Uterus (tissue), 2 donors: Measurements from ENCODE around the gene ZNF45.

Experiments
- POLR2A ChIP-seq, 2 donors: fragments of 450-650 bp; IDR thresholded peaks; one replicate each; pipeline ENCODE4 v1.6.1; 2016; ENCODE audit warnings: antibody characterized with exemption in 2 of 2, mild to moderate bottlenecking in 1 of 2, moderate library complexity in 1 of 2
- TF ChIP-seq, protein P1 (sequence below), 4 experiments: fragments of 200-600 bp in 2 of 4; fragments of 450-650 bp in 2 of 4; sonication (generic) in 2 of 4; IDR thresholded peaks; one replicate each; pipeline ENCODE4 v1.5.1; 2016 to 2019; ENCODE audit warnings: antibody characterized with exemption in 4 of 4, mild to moderate bottlenecking in 2 of 4, moderate library complexity in 1 of 4

DNA sequence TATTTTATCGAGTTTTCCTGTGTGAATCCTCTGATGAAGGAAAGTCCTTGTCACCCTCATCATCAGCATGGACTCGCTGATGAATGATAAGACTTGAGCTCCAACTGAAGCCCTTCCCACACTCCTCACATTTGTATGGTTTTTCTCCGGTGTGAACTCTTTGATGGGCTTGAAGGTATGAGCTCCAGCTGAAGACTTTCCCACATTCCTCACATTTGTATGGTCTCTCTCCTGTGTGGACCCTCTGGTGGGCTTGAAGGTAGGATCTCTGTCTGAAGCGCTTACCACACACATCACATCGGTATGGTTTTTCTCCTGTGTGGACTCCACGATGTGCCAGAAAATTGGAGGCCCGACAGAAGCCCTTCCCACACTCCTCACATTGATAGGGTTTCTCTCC, 21.7 kb downstream of the ZNF45 start:
- TF ChIP-seq, protein P1, sequence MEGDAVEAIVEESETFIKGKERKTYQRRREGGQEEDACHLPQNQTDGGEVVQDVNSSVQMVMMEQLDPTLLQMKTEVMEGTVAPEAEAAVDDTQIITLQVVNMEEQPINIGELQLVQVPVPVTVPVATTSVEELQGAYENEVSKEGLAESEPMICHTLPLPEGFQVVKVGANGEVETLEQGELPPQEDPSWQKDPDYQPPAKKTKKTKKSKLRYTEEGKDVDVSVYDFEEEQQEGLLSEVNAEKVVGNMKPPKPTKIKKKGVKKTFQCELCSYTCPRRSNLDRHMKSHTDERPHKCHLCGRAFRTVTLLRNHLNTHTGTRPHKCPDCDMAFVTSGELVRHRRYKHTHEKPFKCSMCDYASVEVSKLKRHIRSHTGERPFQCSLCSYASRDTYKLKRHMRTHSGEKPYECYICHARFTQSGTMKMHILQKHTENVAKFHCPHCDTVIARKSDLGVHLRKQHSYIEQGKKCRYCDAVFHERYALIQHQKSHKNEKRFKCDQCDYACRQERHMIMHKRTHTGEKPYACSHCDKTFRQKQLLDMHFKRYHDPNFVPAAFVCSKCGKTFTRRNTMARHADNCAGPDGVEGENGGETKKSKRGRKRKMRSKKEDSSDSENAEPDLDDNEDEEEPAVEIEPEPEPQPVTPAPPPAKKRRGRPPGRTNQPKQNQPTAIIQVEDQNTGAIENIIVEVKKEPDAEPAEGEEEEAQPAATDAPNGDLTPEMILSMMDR (IDR thresholded peaks at IDR 0.05) = no peak
- no peak for TF ChIP-seq POLR2A (IDR thresholded peaks at IDR 0.05)
